ENCODE data around the gene NSG2. TPM values are rescaled to one million over a fixed set of nuclear protein-coding genes. Genes with fewer than 3 reads are reported as not detected.

Gene NSG2
- total and polyA plus RNA-seq, 2 of the 4 experiments (the other 2 are of a cell fraction), result not detected

GRCh38 chr5:174115226-174115625 is 69.7 kb downstream of the NSG2 start:
- no TSS peak for BruUV-seq (replicated peaks)
- H3K4me1 ChIP-seq (ENCODE audit: control insufficient read depth, insufficient read depth, low read length), result no peaks in the 10 kb centered on the region
- POLR2A ChIA-PET (ENCODE audit: unreplicated experiment), result no interaction called here
- H4K5ac ChIP-seq (ENCODE audit: low read depth, low read length), result no peak overlapping the region
- H2AK5ac ChIP-seq (ENCODE audit: low read depth, low read length), result no peak overlapping the region
- peaks cover 3% of the 10 kb centered on the region; the same call in 1 of the 2 replicates for H3K9me3 ChIP-seq (ENCODE audit: control insufficient read depth, insufficient read depth, low read length)
- intact Hi-C loops (cut with micrococcal nuclease), result no loop called here
- WGBS, 2 experiments (ENCODE audit: extremely low coverage in 2 of 2, insufficient read length in 1 of 2), result 58% methylated on average over 5 of the region's 7 CpGs; no CpG with 5 or more reads in 1 of the 2 experiments
- no peak overlapping the region for H2BK15ac ChIP-seq (ENCODE audit: low read depth, low read length)
- no peaks in the 10 kb centered on the region for H4K20me1 ChIP-seq (ENCODE audit: insufficient read depth, low read length)
- H3K18ac ChIP-seq (ENCODE audit: low read depth, low read length), result no peak overlapping the region
- no peaks in the 10 kb centered on the region for H3K36me3 ChIP-seq (ENCODE audit: control insufficient read depth, insufficient read depth, low read length)
- H3K56ac ChIP-seq (ENCODE audit: extremely low read depth, insufficient read depth, low read length), result no peak overlapping the region
- H3K79me1 ChIP-seq (ENCODE audit: low read depth in 1 of 2, low read length in 2 of 2), result no peaks in the 10 kb centered on the region
- dilution Hi-C loops (cut with HindIII; ENCODE audit: low sequenced_read_pairs, unreplicated experiment), result no loop called here
- H3K27ac ChIP-seq (ENCODE audit: insufficient read depth, low read length), result no peak overlapping the region
- no peaks in the 10 kb centered on the region for H3K9me1 ChIP-seq (ENCODE audit: insufficient read depth, low read length)
- no peak overlapping the region for H3K4me2 ChIP-seq (ENCODE audit: low read depth, low read length)
- no peak overlapping the region for H3K4me3 ChIP-seq (ENCODE audit: insufficient read depth, low read depth, low read length)
- CTCF ChIA-PET, result no interaction called here
- H2BK5ac ChIP-seq (ENCODE audit: low read depth, low read length, poor library complexity, severe bottlenecking), result no peak overlapping the region
- H2BK120ac ChIP-seq (ENCODE audit: low read depth, low read length), result no peak overlapping the region
- H2BK20ac ChIP-seq (ENCODE audit: low read depth, low read length), result no peak overlapping the region
- TF ChIP-seq USF2 (IDR thresholded peaks at IDR 0.05; ENCODE audit: low read depth, low read length) (no peak), CEBPB (IDR thresholded peaks at IDR 0.05; ENCODE audit: low read depth, low read length) (no peak), FOS (IDR thresholded peaks at IDR 0.05; ENCODE audit: low read depth, low read length) (no peak), BHLHE40 (IDR thresholded peaks at IDR 0.05; ENCODE audit: low read depth, low read length) (no peak), ELK1 (IDR thresholded peaks at IDR 0.05; ENCODE audit: borderline replicate concordance, low read depth, low read length) (no peak), NFE2L2 (IDR thresholded peaks at IDR 0.05; ENCODE audit: low read depth, low read length) (no peak)
- in situ Hi-C loops (cut with MboI; ENCODE audit: low sequenced_read_pairs), result no loop called here
- no peak overlapping the region for H3K23ac ChIP-seq (ENCODE audit: low read depth, low read length)
- ATAC-seq (ENCODE audit: low read depth), result no peak
- H3K4ac ChIP-seq (ENCODE audit: low read depth, low read length), result no peak overlapping the region
- H4K8ac ChIP-seq (ENCODE audit: low read depth in 2 of 2, low read length in 2 of 2), result no peak overlapping the region
- no peak for DNase-seq
- H2AFZ ChIP-seq (replicated peaks; ENCODE audit: low read length, poor library complexity), result no peak overlapping the region
- H3K14ac ChIP-seq (replicated peaks; ENCODE audit: low read depth, low read length), result no peak overlapping the region
- H3K9ac ChIP-seq (ENCODE audit: low read depth, low read length), result no peak overlapping the region
- no peak overlapping the region for H2AK9ac ChIP-seq (replicated peaks; ENCODE audit: low read depth, low read length, poor library complexity)
- H4K91ac ChIP-seq (ENCODE audit: insufficient read depth, low read depth, low read length), result no peak overlapping the region
- no peaks in the 10 kb centered on the region for H3K27me3 ChIP-seq (ENCODE audit: control insufficient read depth, insufficient read depth, low read length)
